HL-60 (cell line): ENCODE measurements around the gene KRTAP10-12.

Experiments used
- CTCF ChIP-seq: IDR thresholded peaks from one replicate; pipeline ENCODE4 v1.5.1; 2011; ENCODE audit warnings: low read length, control low read depth, inconsistent platforms; ENCODE audit not compliant: insufficient read depth
- GABPA ChIP-seq: IDR thresholded peaks from 2 replicates; pipeline ENCODE4 v1.6.1; 2012; ENCODE audit warnings: low read depth
- POLR2AphosphoS5 ChIP-seq: IDR thresholded peaks from 2 replicates; pipeline ENCODE4 v1.6.1; 2012; ENCODE audit warnings: low read depth
- SPI1 ChIP-seq: IDR thresholded peaks from 2 replicates; pipeline ENCODE4 v1.6.1; 2012; ENCODE audit warnings: low read depth, mild to moderate bottlenecking, borderline replicate concordance

GRCh38 chr21:44730951-44731579, 34.1 kb downstream of the KRTAP10-12 start:
- TF ChIP-seq CTCF (no peak), POLR2AphosphoS5 (no peak), SPI1 (no peak), GABPA (no peak)
